CD14-positive monocyte (primary cell): ENCODE measurements around the gene LYRM4. TPM values are rescaled to one million over a fixed set of nuclear protein-coding genes. Genes with fewer than 3 reads are reported as not detected.

Experiments
- DNase-seq, 3 donors: peaks; one replicate each; pipeline ENCODE4 v3.0.0-alpha.2; 2011 to 2022
- H2AFZ ChIP-seq: 2 replicates; pipeline ENCODE4 v1.6.0; 2012; ENCODE audit warnings: mild to moderate bottlenecking, low read depth, low read length, inconsistent platforms; ENCODE audit not compliant: insufficient read depth, poor library complexity, severe bottlenecking
- H3K27ac ChIP-seq, 2 donors: 1 replicate in 1 of 2; 2 replicates in 1 of 2; pipeline ENCODE4 v1.5.1; 2012 to 2013; ENCODE audit warnings: low read length in 2 of 2, control low read depth in 1 of 2, inconsistent platforms in 1 of 2, low read depth in 1 of 2, mild to moderate bottlenecking in 1 of 2
- H3K27me3 ChIP-seq, 2 donors: one replicate each; pipeline versions ENCODE4 v1.6.0 to v1.6.1; 2011 to 2013; ENCODE audit warnings: low read length in 2 of 2; ENCODE audit not compliant: control insufficient read depth in 2 of 2, insufficient read depth in 2 of 2
- H3K36me3 ChIP-seq, 2 donors: replicated peaks in 1 of 2; 1 replicate in 1 of 2; 2 replicates in 1 of 2; pipeline versions ENCODE4 v1.5.1 to v1.6.1; 2012 to 2013; ENCODE audit warnings: low read length in 2 of 2, control low read depth in 1 of 2, inconsistent platforms in 1 of 2, mild to moderate bottlenecking in 1 of 2; ENCODE audit not compliant: insufficient read depth in 2 of 2, control insufficient read depth in 1 of 2
- H3K4me1 ChIP-seq, 2 donors: 1 replicate in 1 of 2; 2 replicates in 1 of 2; pipeline versions ENCODE4 v1.5.1 to v1.6.1; 2012 to 2013; ENCODE audit warnings: low read length in 2 of 2, control low read depth in 1 of 2, inconsistent platforms in 1 of 2, mild to moderate bottlenecking in 1 of 2, moderate library complexity in 1 of 2; ENCODE audit not compliant: insufficient read depth in 2 of 2, control insufficient read depth in 1 of 2
- H3K4me2 ChIP-seq: replicated peaks from 2 replicates; pipeline ENCODE3; 2012; ENCODE audit warnings: low read length, moderate library complexity, mild to moderate bottlenecking; ENCODE audit not compliant: poor library complexity, severe bottlenecking; ENCODE audit errors: extremely low read depth
- H3K4me3 ChIP-seq, 3 experiments: fragments of 200-600 bp in 1 of 3; sonication (generic) in 1 of 3; replicated peaks in 1 of 3; 1 replicate in 2 of 3; 2 replicates in 1 of 3; pipeline ENCODE4 v1.5.1; 2011 to 2013; ENCODE audit warnings: low read length in 3 of 3, mild to moderate bottlenecking in 3 of 3, control low read depth in 2 of 3, low read depth in 2 of 3, inconsistent platforms in 1 of 3, moderate library complexity in 1 of 3
- H3K79me2 ChIP-seq: 2 replicates; pipeline ENCODE4 v1.6.0; 2012; ENCODE audit warnings: mild to moderate bottlenecking, control low read depth, inconsistent platforms, low read length, moderate library complexity; ENCODE audit not compliant: insufficient read depth
- H3K9ac ChIP-seq: 2 replicates; pipeline ENCODE4 v1.6.0; 2017; ENCODE audit warnings: low read length, mild to moderate bottlenecking; ENCODE audit not compliant: insufficient read depth, poor library complexity, severe bottlenecking
- H3K9me3 ChIP-seq, 2 donors: replicated peaks in 1 of 2; 1 replicate in 1 of 2; 2 replicates in 1 of 2; pipeline versions ENCODE4 v1.5.1 to v1.6.1; 2012 to 2013; ENCODE audit warnings: low read length in 2 of 2, control low read depth in 1 of 2; ENCODE audit not compliant: control insufficient read depth in 1 of 2, insufficient read depth in 1 of 2
- H4K20me1 ChIP-seq: 2 replicates; pipeline ENCODE4 v1.6.0; 2012; ENCODE audit warnings: mild to moderate bottlenecking, low read length, control low read depth, moderate library complexity; ENCODE audit not compliant: insufficient read depth
- H3K27ac Mint-ChIP-seq, 7 donors: one replicate each; pipeline ENCODE4 v1.8.0; 2020; ENCODE audit warnings: mild to moderate bottlenecking in 7 of 7, mixed read lengths in 7 of 7, moderate library complexity in 6 of 7, inconsistent platforms in 2 of 7
- H3K27me3 Mint-ChIP-seq, 3 donors: one replicate each; pipeline ENCODE4 v1.8.0; 2021 to 2022; ENCODE audit warnings: low read depth in 3 of 3, mild to moderate bottlenecking in 3 of 3, mixed read lengths in 3 of 3, moderate library complexity in 3 of 3, inconsistent platforms in 1 of 3
- H3K36me3 Mint-ChIP-seq, 2 donors: one replicate each; pipeline ENCODE4 v1.8.0; 2020; ENCODE audit warnings: mixed read lengths in 2 of 2, inconsistent platforms in 1 of 2, mild to moderate bottlenecking in 1 of 2
- H3K4me1 Mint-ChIP-seq: one replicate; pipeline ENCODE4 v1.8.0; 2020; ENCODE audit warnings: mild to moderate bottlenecking, mixed read lengths
- H3K4me3 Mint-ChIP-seq, 2 donors: one replicate each; pipeline ENCODE4 v1.8.0; 2020; ENCODE audit warnings: mild to moderate bottlenecking in 2 of 2, mixed read lengths in 2 of 2, moderate library complexity in 1 of 2
- H3K9me3 Mint-ChIP-seq, 7 donors: one replicate each; pipeline ENCODE4 v1.8.0; 2020 to 2022; ENCODE audit warnings: mixed read lengths in 7 of 7, mild to moderate bottlenecking in 6 of 7, moderate library complexity in 6 of 7, inconsistent platforms in 2 of 7
- CTCF ChIP-seq: fragments of 200-600 bp; IDR thresholded peaks from one replicate; pipeline ENCODE4 v1.8.0; 2022; ENCODE audit warnings: antibody characterized with exemption, mild to moderate bottlenecking
- WGBS: methylation state at CpG from one replicate; pipeline ENCODE4 v1.1.5; 2013; ENCODE audit warnings: missing lambda C conversion rate; ENCODE audit not compliant: insufficient coverage; 5-methylcytosine and 5-hydroxymethylcytosine counted together
- intact Hi-C, 2 donors: fragments of 100-400 bp; cut with micrococcal nuclease; formaldehyde crosslinking; loops; one replicate each; pipeline versions ENCODE4 v1.15.0 to v1.15.1; 2023
- polyA plus RNA-seq, 3 donors: library from polyadenylated mRNA; depleted of rRNA in 1 of 3; unstranded in 2 of 3; stranded (reverse) in 1 of 3; fragments of 300-500 nt in 2 of 3; fragments of >200 nt in 1 of 3; fragmentation: Illumina TruSeq in 2 of 3; gene quantifications; 1 replicate in 2 of 3; 2 replicates in 1 of 3; pipeline ENCODE4 v1.2.3, GENCODE V29; 2012 to 2021

LYRM4 gene
- polyA plus RNA-seq, 3 donors = 13.7 to 19.6 (median 18.1) TPM

GRCh38 chr6:5152460-5152859 lies 108.3 kb downstream of the LYRM4 start:
- H3K36me3 ChIP-seq = no peaks in the 10 kb centered on the region
- H3K9me3 ChIP-seq = no peaks in the 10 kb centered on the region
- TF ChIP-seq CTCF = no peak
- no peaks in the 10 kb centered on the region for H3K36me3 Mint-ChIP-seq
- no peak overlapping the region for H3K4me3 Mint-ChIP-seq
- H3K27ac ChIP-seq = no peak overlapping the region
- no peaks in the 10 kb centered on the region for H3K4me1 ChIP-seq
- no peak overlapping the region for H3K4me2 ChIP-seq
- H3K27me3 Mint-ChIP-seq = no peaks in the 10 kb centered on the region
- WGBS = 55% methylated on average over 7 of the region's 9 CpGs
- H2AFZ ChIP-seq = no peak overlapping the region
- H3K4me3 ChIP-seq = no peak overlapping the region
- intact Hi-C loops = no loop called here
- peaks cover 5% of the 10 kb centered on the region for H3K4me1 Mint-ChIP-seq
- H3K9me3 Mint-ChIP-seq = no peaks in the 10 kb centered on the region
- DNase-seq = no peak
- no peaks in the 10 kb centered on the region for H3K27me3 ChIP-seq
- H4K20me1 ChIP-seq = no peaks in the 10 kb centered on the region
- no peak overlapping the region for H3K27ac Mint-ChIP-seq
- no peak overlapping the region for H3K9ac ChIP-seq
- no peaks in the 10 kb centered on the region for H3K79me2 ChIP-seq

DNA sequence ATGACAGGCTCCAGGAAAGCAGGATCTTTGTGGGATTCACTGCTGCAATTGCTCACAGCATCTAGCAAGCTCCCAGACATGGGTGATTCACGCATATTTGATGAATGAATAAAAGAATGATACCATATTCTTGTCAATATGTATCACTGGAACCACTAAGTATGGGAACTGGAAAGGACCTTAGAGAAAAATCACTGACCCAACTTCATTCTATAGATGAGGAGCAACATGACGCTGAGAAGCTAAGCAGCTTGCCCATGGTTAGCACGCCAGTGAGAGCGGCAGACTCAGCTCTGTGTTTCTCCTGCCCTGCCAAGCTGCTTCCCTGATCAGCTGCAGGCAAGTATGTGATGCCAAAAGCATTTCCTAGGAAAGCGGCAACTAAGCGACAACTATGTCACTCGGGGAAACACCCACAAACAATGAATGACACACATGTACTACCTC lies 108.8 kb downstream of the LYRM4 start:
- Histone ChIP-seq H3K27ac (no peak overlapping the region), H3K79me2 (no peaks in the 10 kb centered on the region), H3K9me3 (no peaks in the 10 kb centered on the region), H3K4me3 (no peak overlapping the region), H3K4me2 (no peak overlapping the region), H3K9ac (no peak overlapping the region), H3K27me3 (no peaks in the 10 kb centered on the region), H3K36me3 (no peaks in the 10 kb centered on the region), H3K4me1 (no peaks in the 10 kb centered on the region), H2AFZ (no peak overlapping the region), H4K20me1 (no peaks in the 10 kb centered on the region)
- Mint-ChIP-seq H3K36me3 (no peaks in the 10 kb centered on the region), H3K4me3 (no peak overlapping the region), H3K27me3 (no peaks in the 10 kb centered on the region), H3K4me1 (peaks cover 1% of the 10 kb centered on the region), H3K27ac (no peak overlapping the region), H3K9me3 (no peaks in the 10 kb centered on the region)
- TF ChIP-seq CTCF = no peak
- WGBS = 83% methylated on average over 6 of the region's 7 CpGs
- intact Hi-C loops = no loop called here
- DNase-seq = no peak
